ENCODE results near the gene FIBCD1. TPM values are rescaled to one million over a fixed set of nuclear protein-coding genes. Genes with fewer than 3 reads are reported as not detected.

The FIBCD1 gene
- total and polyA plus RNA-seq, 2 experiments from 2014 or later = 4.4 to 5.6 TPM

DNA sequence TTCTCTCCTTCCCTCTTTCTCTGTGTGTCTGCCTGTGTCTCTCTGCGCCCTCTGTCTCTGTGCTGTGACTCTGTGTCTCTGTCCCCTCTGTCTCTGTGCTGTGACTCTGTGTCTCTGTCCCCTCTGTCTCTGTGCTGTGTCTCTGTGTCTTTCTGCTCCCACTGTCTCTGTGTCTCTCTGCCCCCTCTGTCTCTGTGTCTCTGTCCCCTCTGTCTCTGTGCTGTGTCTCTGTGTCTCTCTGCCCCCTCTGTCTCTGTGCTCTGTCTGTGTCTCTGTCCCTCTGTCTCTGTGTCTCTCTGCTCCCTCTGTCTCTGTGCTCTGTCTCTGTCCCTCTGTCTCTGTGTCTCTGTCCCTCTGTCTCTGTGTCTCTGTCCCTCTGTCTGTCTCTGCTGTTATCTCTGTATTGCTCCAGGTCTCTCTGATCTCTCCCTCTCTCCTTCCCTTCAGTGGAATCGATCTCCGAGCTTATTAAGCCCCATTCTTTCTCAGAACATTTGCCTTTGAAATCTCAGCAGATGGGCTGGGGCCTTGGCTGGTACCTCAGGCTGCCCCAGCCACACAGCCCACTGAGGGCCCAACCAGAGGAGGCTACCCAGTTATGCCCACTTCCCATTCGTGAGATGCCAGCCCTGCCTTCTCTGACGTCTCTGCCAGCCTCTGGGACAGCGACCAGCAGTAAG is 33.4 kb upstream of the FIBCD1 start:
- Mint-ChIP-seq H3K27me3 (ENCODE audit: insufficient read depth, low read depth, poor library complexity) (peaks cover 6% of the 10 kb centered on the region), H3K36me3 (ENCODE audit: low read depth) (no peaks in the 10 kb centered on the region; the same call in 2 of the 3 replicates), H3K4me1 (peaks cover 9% of the 10 kb centered on the region; the same call in 2 of the 3 replicates), H3K27ac (no peak overlapping the region), H3K9me3 (no peaks in the 10 kb centered on the region), H3K4me3 (no peak overlapping the region)
- Histone ChIP-seq H3F3A (replicated peaks; ENCODE audit: low read depth) (no peaks in the 10 kb centered on the region), H3K36me3 (ENCODE audit: insufficient read depth) (no peaks in the 10 kb centered on the region), H3K79me2 (replicated peaks; ENCODE audit: insufficient read depth) (no peaks in the 10 kb centered on the region), H3K27me3 (ENCODE audit: insufficient read depth) (no peaks in the 10 kb centered on the region), H4K20me1 (replicated peaks; ENCODE audit: insufficient read depth) (no peaks in the 10 kb centered on the region), H3K27ac (ENCODE audit: low read depth) (no peak overlapping the region), H3K4me3 (no peak overlapping the region), H3K4me1 (ENCODE audit: insufficient read depth) (no peaks in the 10 kb centered on the region), H3K9me2 (ENCODE audit: insufficient read depth) (no peaks in the 10 kb centered on the region), H3K4me2 (no peak overlapping the region), H2AFZ (no peak overlapping the region)
- no peak for DNase-seq (ENCODE audit: low spot score)
- ATAC-seq = no peak
- TF ChIP-seq EZH2phosphoT487 (IDR thresholded peaks at IDR 0.05; ENCODE audit: unreplicated experiment) (no peak), ZNF114 (CRISPR knock-in tag; IDR thresholded peaks at IDR 0.05) (no peak), NANOG (IDR thresholded peaks at IDR 0.05; ENCODE audit: borderline replicate concordance) (no peak), CREB1 (CRISPR knock-in tag; IDR thresholded peaks at IDR 0.05; ENCODE audit: low read depth) (no peak), EZH2 (IDR thresholded peaks at IDR 0.05; ENCODE audit: low read depth, unreplicated experiment) (no peak), STAT1 (IDR thresholded peaks at IDR 0.05; ENCODE audit: unreplicated experiment) (no peak), ETS1 (IDR thresholded peaks at IDR 0.05) (no peak), ZNF331 (CRISPR knock-in tag; IDR thresholded peaks at IDR 0.05; ENCODE audit: low read depth) (no peak), POLR2AphosphoS5 (IDR thresholded peaks at IDR 0.05; ENCODE audit: low read depth) (no peak), JUNB (IDR thresholded peaks at IDR 0.05; ENCODE audit: unreplicated experiment) (no peak), ZNF462 (CRISPR knock-in tag; IDR thresholded peaks at IDR 0.05) (no peak)
- TF ChIP-seq, protein P1, sequence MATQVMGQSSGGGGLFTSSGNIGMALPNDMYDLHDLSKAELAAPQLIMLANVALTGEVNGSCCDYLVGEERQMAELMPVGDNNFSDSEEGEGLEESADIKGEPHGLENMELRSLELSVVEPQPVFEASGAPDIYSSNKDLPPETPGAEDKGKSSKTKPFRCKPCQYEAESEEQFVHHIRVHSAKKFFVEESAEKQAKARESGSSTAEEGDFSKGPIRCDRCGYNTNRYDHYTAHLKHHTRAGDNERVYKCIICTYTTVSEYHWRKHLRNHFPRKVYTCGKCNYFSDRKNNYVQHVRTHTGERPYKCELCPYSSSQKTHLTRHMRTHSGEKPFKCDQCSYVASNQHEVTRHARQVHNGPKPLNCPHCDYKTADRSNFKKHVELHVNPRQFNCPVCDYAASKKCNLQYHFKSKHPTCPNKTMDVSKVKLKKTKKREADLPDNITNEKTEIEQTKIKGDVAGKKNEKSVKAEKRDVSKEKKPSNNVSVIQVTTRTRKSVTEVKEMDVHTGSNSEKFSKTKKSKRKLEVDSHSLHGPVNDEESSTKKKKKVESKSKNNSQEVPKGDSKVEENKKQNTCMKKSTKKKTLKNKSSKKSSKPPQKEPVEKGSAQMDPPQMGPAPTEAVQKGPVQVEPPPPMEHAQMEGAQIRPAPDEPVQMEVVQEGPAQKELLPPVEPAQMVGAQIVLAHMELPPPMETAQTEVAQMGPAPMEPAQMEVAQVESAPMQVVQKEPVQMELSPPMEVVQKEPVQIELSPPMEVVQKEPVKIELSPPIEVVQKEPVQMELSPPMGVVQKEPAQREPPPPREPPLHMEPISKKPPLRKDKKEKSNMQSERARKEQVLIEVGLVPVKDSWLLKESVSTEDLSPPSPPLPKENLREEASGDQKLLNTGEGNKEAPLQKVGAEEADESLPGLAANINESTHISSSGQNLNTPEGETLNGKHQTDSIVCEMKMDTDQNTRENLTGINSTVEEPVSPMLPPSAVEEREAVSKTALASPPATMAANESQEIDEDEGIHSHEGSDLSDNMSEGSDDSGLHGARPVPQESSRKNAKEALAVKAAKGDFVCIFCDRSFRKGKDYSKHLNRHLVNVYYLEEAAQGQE (IDR thresholded peaks at IDR 0.05; ENCODE audit: unreplicated experiment) = no peak

All from GM23338 (cell line).